Superior temporal gyrus (tissue), 1 donor: Measurements from ENCODE around the gene ZIC3.
A peak's percentile ranks its signal among the peaks of the same experiment; 100 is the strongest.
"Not testable (repeated sequence)": the region's sequence is repeated elsewhere in the genome, so short reads cannot be mapped to it uniquely, and the experiment has no call there.

Experiments
- DNase-seq: peaks from one replicate; pipeline ENCODE4 v3.0.0-alpha.2; 2016; ENCODE audit errors: extremely low spot score

ZIC3 gene

GRCh38 chrX:137565921-137566745 lies at the start of gene ZIC3:
TSS of gene ZIC3 (plus strand) at chrX:137566127. CDS start at chrX:137566692, 565 bp downstream.
- DNase-seq, result peak; percentile 54

- DNase-seq, result no peak
Observed at GRCh38 chrX:137519459-137519858, 46.5 kb upstream of the ZIC3 start.

GRCh38 chrX:137545711-137546651 lies 19.9 kb upstream of the ZIC3 start:
- no peak for DNase-seq

GRCh38 chrX:137547291-137547690 lies 18.6 kb upstream of the ZIC3 start:
- DNase-seq, result no peak

GRCh38 chrX:137548261-137548660 lies 17.7 kb upstream of the ZIC3 start:
- no peak for DNase-seq

- DNase-seq, result no peak
Observed at GRCh38 chrX:137549073-137549472, 16.9 kb upstream of the ZIC3 start.

- DNase-seq, result no peak
Observed at GRCh38 chrX:137549851-137550664, 15.9 kb upstream of the ZIC3 start.

GRCh38 chrX:137550665-137551261 lies 15.2 kb upstream of the ZIC3 start:
- DNase-seq, result no peak

- DNase-seq, result not testable (repeated sequence)
Observed at GRCh38 chrX:137552098-137552497, 13.8 kb upstream of the ZIC3 start.

- DNase-seq, result no peak
Observed at GRCh38 chrX:137562096-137562495, 3.8 kb upstream of the ZIC3 start.

- DNase-seq, result no peak
Observed at GRCh38 chrX:137563681-137564651, 2.0 kb upstream of the ZIC3 start.

- no peak for DNase-seq
Observed at GRCh38 chrX:137565318-137565904, 516 bp upstream of the ZIC3 start.

GRCh38 chrX:137566746-137567679 lies 1.1 kb downstream of the ZIC3 start:
- DNase-seq, result no peak

GRCh38 chrX:137567682-137568232 lies 1.8 kb downstream of the ZIC3 start:
- no peak for DNase-seq

GRCh38 chrX:137568741-137569469 lies 3.0 kb downstream of the ZIC3 start:
- DNase-seq, result no peak

- no peak for DNase-seq
Observed at GRCh38 chrX:137569470-137569891, 3.6 kb downstream of the ZIC3 start.

- no peak for DNase-seq
Observed at GRCh38 chrX:137573324-137574101, 7.6 kb downstream of the ZIC3 start.
